GM19328 (cell line): Measurements from ENCODE around the gene PSMA1.
"Not testable (repeated sequence)": the region's sequence is repeated elsewhere in the genome, so short reads cannot be mapped to it uniquely, and the experiment has no call there.

ENCODE experiments used
- ATAC-seq: cut with Tn5 transposase; IDR thresholded peaks from one replicate; pipeline ENCODE4 v1.9.1; 2021; ENCODE audit warnings: mild to moderate bottlenecking, moderate library complexity; ENCODE audit not compliant: unreplicated experiment

The PSMA1 gene

DNA sequence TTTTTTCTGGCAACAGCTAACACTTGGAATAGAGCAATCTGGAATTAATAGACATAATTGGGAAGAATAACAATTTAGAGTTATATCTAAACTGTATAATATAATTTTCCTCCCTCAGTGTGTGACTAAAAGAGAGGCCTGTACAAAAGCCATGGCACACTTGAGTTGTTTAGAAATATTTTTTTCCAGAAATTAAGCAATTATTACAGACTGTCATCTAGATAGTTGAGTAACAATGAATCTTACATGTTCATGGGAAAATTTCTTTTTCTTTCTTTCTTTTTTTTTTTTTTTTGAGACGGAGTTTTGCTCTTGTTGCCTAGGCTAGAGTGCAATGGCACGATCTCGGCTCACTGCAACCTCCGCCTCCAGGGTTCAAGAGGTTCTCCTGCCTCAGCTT is 15.0 kb upstream of the PSMA1 start:
- ATAC-seq = not testable (repeated sequence)

GRCh38 chr11:14529951-14530350 is 9.8 kb upstream of the PSMA1 start:
- no peak for ATAC-seq

- ATAC-seq = no peak
Observed at GRCh38 chr11:14529321-14529720, 9.1 kb upstream of the PSMA1 start.

DNA sequence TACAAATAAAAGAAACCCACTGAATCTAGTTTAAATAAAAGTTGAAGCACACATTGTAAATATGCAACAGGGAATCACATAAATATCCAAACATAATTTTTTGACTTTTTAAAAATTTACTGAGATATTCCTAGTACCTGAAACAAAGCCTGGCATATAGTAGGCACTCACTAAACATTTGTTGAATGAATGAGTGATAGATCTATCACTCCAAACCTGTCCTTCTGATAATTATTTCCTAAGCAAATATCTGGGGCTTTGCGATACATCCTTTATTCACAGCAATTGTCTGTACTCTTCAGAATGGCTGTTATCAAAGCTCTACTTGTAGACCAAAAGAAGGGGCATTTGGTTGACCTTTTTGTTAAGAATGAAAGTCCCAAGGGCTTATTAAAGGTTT is 2.6 kb upstream of the PSMA1 start:
- no peak for ATAC-seq

- ATAC-seq = no peak
Observed at GRCh38 chr11:14522245-14522644, 2.1 kb upstream of the PSMA1 start.

GRCh38 chr11:14520747-14521151 is 563 bp upstream of the PSMA1 start:
- no peak for ATAC-seq

GRCh38 chr11:14519597-14519916 is 629 bp downstream of the PSMA1 start:
- ATAC-seq = peak; percentile 2

DNA sequence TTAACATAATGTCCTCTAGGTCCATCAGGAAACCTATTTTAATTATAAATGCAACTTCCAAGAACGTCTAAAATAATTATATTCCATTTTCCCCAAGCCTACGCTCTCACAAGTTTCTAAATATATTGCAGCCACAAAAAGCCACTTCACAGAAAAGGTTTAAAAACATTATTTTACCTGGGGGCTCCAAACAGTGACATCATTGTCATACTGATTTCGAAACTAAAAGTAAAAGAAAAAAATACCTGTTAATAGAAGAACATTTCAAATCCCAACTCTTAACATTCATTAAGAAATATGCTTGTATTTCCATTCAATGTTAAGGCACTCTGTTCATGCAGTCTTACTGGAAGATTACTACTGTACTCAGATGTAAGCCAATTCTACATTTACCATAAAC is 1.4 kb downstream of the PSMA1 start:
- ATAC-seq = no peak

DNA sequence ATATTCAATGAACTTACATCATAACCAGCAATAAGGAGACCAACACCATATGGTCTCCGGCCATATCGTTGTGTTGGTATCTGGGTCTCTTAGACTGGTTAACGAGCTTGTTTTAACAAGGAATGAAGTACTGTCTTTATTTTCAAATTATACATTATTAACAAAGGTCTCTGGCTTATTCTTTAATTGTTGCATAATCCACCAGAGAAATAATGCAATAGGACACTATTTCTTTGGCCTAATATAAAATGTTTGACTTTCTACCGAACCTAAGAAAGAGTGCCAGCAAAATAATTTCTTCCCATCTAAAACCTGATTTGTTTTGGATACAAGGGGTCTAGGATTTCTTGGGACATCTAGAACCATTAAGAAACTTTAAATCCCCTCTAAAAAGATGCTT is 6.4 kb downstream of the PSMA1 start:
- ATAC-seq = no peak

- no peak for ATAC-seq
Observed at GRCh38 chr11:14506532-14506931, 13.7 kb downstream of the PSMA1 start.

GRCh38 chr11:14503023-14503422 is 17.2 kb downstream of the PSMA1 start:
- no peak for ATAC-seq

- no peak for ATAC-seq
Observed at GRCh38 chr11:14502039-14502438, 18.1 kb downstream of the PSMA1 start.

DNA sequence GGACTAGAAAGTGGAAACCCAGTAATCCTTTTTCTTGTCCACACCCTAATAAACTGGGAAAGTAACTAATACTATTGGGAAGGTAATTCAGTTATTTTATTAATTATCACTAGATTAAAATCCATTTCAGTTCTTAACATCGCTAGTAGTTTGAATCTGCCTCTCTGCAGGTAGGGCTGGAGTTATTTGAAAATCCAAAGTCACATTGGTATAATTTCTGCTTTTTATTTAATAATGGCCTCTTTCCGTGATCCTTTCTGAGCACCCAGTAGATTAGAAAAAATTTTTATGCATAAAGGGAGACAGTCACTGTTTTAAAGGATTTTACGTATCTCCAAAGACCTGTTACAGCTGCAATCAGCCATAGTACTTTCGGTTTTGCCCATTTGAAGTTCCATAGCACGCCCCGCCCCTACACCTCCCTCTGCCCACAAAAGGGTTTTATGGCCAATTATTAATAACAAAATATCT is 20.0 kb downstream of the PSMA1 start:
- peak; percentile 40 for ATAC-seq

DNA sequence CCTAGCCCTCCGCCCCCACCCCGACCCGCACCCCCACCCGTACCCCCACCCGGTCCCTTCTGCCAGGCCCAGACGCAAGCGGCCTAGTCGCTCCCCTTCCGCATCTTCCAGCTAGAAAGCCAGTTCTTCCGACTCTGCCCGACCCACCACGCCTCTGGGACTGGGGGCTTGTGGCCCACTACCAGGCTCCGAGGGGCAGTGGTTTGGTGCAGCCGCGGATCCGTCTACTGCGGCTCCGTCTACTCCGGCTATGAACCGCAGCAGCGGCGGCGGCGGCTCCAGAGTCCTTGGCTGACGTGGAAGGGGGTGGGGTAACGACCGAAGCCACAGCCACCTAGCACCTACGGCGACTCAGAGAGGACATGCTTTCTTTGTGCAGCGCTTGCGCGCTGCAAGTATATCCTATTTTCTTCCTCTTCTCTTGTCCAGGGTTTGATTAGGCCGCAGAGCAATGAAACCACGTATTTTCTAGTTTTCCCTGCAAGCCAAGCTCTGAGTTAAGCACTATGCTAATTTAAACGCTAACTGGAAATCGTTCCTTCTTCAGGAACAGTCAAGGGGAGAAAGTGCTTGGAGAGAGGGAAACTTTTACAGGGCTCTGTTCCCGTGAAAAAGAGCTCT is 20.5 kb downstream of the PSMA1 start, which contains the start of gene COPB1:
Gene COPB1 (minus strand): TSS at position 252 of the 621 bp plus-strand sequence. CDS start 883 bp downstream, outside the sequence.
- ATAC-seq = peak; percentile 87

GRCh38 chr11:14499178-14499559 is 21.0 kb downstream of the PSMA1 start:
- peak; percentile 4 for ATAC-seq

- ATAC-seq = no peak
Observed at GRCh38 chr11:14480716-14481115, 39.5 kb downstream of the PSMA1 start.

DNA sequence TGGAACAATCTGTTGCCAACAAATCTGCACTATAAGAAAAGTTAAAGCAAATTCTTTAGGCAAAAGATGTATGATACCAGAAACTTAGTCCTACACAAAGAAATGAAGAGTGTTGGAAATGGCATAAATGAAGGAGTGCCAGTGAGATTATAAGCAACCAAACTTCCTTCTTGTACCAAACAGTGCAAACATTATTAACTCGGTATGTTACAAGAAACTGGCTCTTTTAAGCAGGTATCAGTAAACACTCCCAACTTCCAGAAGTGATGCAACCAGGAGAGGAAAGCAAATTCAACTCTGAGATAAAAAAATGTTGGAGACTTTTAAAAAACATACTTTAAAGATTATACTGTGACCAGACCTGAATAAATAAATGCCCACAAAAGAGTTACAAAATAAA is 49.1 kb downstream of the PSMA1 start:
- ATAC-seq = no peak

GRCh38 chr11:14463623-14464022 is 56.6 kb downstream of the PSMA1 start:
- no peak for ATAC-seq

- ATAC-seq = no peak
Observed at GRCh38 chr11:14460147-14460546, 60.0 kb downstream of the PSMA1 start.

- no peak for ATAC-seq
Observed at GRCh38 chr11:14458377-14458776, 61.8 kb downstream of the PSMA1 start.

- no peak for ATAC-seq
Observed at GRCh38 chr11:14455648-14456430, 64.3 kb downstream of the PSMA1 start.
